Mesenchymal stem cell (in vitro differentiated cells and primary cell): Measurements from ENCODE around the gene TBC1D22A.

ENCODE experiments used
- DNase-seq: peaks from one replicate; pipeline ENCODE4 v3.0.0-alpha.2; 2013
- H2AFZ ChIP-seq: one replicate; pipeline ENCODE4 v1.6.1; 2013; ENCODE audit warnings: low read depth, mild to moderate bottlenecking, control low read depth, inconsistent platforms, low read length, moderate library complexity
- H2AK5ac ChIP-seq: 2 replicates; pipeline ENCODE4 v1.6.1; 2013; ENCODE audit warnings: low read length, moderate library complexity, mild to moderate bottlenecking, inconsistent platforms; ENCODE audit not compliant: severe bottlenecking
- H2BK120ac ChIP-seq: one replicate; pipeline ENCODE4 v1.6.1; 2013; ENCODE audit warnings: low read depth, mild to moderate bottlenecking, inconsistent platforms, low read length, moderate library complexity
- H2BK12ac ChIP-seq, 2 experiments: one replicate each; pipeline ENCODE4 v1.6.1; 2013; ENCODE audit warnings: inconsistent platforms in 2 of 2, low read length in 2 of 2, mild to moderate bottlenecking in 2 of 2, moderate library complexity in 2 of 2, control low read depth in 1 of 2
- H2BK15ac ChIP-seq: one replicate; pipeline ENCODE4 v1.6.1; 2013; ENCODE audit warnings: mild to moderate bottlenecking, low read depth, inconsistent platforms; ENCODE audit not compliant: poor library complexity, severe bottlenecking
- H2BK5ac ChIP-seq: 2 replicates; pipeline ENCODE4 v1.6.1; 2013; ENCODE audit warnings: low read depth, mild to moderate bottlenecking, low read length, control low read depth, inconsistent platforms; ENCODE audit not compliant: poor library complexity, severe bottlenecking
- H3K14ac ChIP-seq, 2 experiments: one replicate each; pipeline ENCODE4 v1.6.1; 2013; ENCODE audit warnings: inconsistent platforms in 2 of 2, low read length in 2 of 2, control low read depth in 1 of 2, mild to moderate bottlenecking in 1 of 2, moderate library complexity in 1 of 2
- H3K18ac ChIP-seq, 2 experiments: one replicate each; pipeline ENCODE4 v1.6.1; 2013; ENCODE audit warnings: inconsistent platforms in 2 of 2, low read length in 2 of 2, control low read depth in 1 of 2, low read depth in 1 of 2, mild to moderate bottlenecking in 1 of 2
- H3K23ac ChIP-seq, 2 experiments: one replicate each; pipeline ENCODE4 v1.6.1; 2013; ENCODE audit warnings: inconsistent platforms in 2 of 2, low read length in 2 of 2, mild to moderate bottlenecking in 2 of 2, moderate library complexity in 2 of 2, control low read depth in 1 of 2
- H3K27ac ChIP-seq: 2 replicates; pipeline ENCODE4 v1.5.1; 2013; ENCODE audit warnings: mild to moderate bottlenecking, moderate library complexity, low read length, control low read depth, inconsistent platforms; ENCODE audit not compliant: poor library complexity, severe bottlenecking
- H3K27me3 ChIP-seq, 2 experiments: 2 replicates each; pipeline versions ENCODE4 v1.6.1 to v1.7.0; 2013; ENCODE audit warnings: low read length in 2 of 2, mild to moderate bottlenecking in 2 of 2, moderate library complexity in 2 of 2, control low read depth in 1 of 2, inconsistent platforms in 1 of 2; ENCODE audit not compliant: control insufficient read depth in 1 of 2, insufficient read depth in 1 of 2
- H3K36me3 ChIP-seq, 2 experiments: 2 replicates each; pipeline versions ENCODE4 v1.6.1 to v1.7.0; 2013; ENCODE audit warnings: low read length in 2 of 2, control low read depth in 1 of 2, inconsistent platforms in 1 of 2, low read depth in 1 of 2, mild to moderate bottlenecking in 1 of 2; ENCODE audit not compliant: insufficient read depth in 2 of 2, control insufficient read depth in 1 of 2
- H3K4ac ChIP-seq, 2 experiments: one replicate each; pipeline ENCODE4 v1.6.1; 2013; ENCODE audit warnings: inconsistent platforms in 2 of 2, low read length in 2 of 2, mild to moderate bottlenecking in 2 of 2, moderate library complexity in 2 of 2, control low read depth in 1 of 2, low read depth in 1 of 2
- H3K4me1 ChIP-seq: 2 replicates; pipeline ENCODE4 v1.6.1; 2013; ENCODE audit warnings: low read depth, low read length, control low read depth; ENCODE audit not compliant: control insufficient read depth, insufficient read depth
- H3K4me2 ChIP-seq: 2 replicates; pipeline ENCODE4 v1.6.1; 2013; ENCODE audit warnings: low read length, mild to moderate bottlenecking, inconsistent platforms; ENCODE audit not compliant: poor library complexity, severe bottlenecking
- H3K4me3 ChIP-seq, 2 experiments: 2 replicates each; pipeline versions ENCODE4 v1.5.1 to v1.7.0; 2013; ENCODE audit warnings: low read length in 2 of 2, mild to moderate bottlenecking in 2 of 2, control low read depth in 1 of 2, low read depth in 1 of 2; ENCODE audit not compliant: insufficient read depth in 1 of 2
- H3K79me1 ChIP-seq: replicated peaks from 2 replicates; pipeline ENCODE4 v1.6.1; 2013; ENCODE audit warnings: mild to moderate bottlenecking, control low read depth, low read length, inconsistent platforms; ENCODE audit not compliant: poor library complexity, severe bottlenecking
- H3K9ac ChIP-seq: 2 replicates; pipeline ENCODE4 v1.7.0; 2013; ENCODE audit warnings: mild to moderate bottlenecking, low read length, moderate library complexity
- H3K9me3 ChIP-seq: 2 replicates; pipeline ENCODE4 v1.7.0; 2013; ENCODE audit warnings: mild to moderate bottlenecking, low read length; ENCODE audit not compliant: control insufficient read depth
- H4K8ac ChIP-seq: one replicate; pipeline ENCODE4 v1.6.1; 2013; ENCODE audit warnings: inconsistent platforms, mild to moderate bottlenecking, low read length, moderate library complexity
- H4K91ac ChIP-seq: one replicate; pipeline ENCODE4 v1.6.1; 2013; ENCODE audit warnings: mild to moderate bottlenecking, low read length, inconsistent platforms
- WGBS: methylation state at CpG from one replicate; pipeline ENCODE4 v1.1.7; 2013; ENCODE audit warnings: mixed read lengths; 5-methylcytosine and 5-hydroxymethylcytosine counted together

TBC1D22A gene

DNA sequence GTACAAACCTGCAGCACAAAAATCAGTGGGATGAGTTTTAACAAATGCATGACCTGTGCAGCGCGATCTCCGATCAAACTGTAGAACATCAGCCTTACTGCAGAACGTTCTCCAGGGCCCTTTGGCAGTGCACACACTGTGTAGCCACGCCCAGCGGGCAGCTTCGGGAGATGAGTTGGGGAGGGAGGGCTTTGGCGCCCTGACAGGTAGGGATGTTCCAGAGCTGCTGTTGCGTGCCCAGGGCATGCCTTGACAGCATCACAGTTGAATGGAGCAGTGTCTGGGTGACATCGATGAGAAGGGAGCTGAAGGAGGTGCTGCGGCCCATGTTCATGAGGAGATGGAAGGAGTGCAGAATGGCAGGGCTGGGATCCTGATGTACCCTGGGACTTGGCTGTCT is 80.2 kb downstream of the TBC1D22A start:
- Histone ChIP-seq H3K9me3 (no peaks in the 10 kb centered on the region), H3K14ac (no peak overlapping the region), H2BK5ac (no peak overlapping the region), H3K36me3 (peaks cover 0 to 5% of the 10 kb centered on the region in 2 experiments), H3K4me1 (peaks cover 12% of the 10 kb centered on the region), H4K91ac (no peak overlapping the region), H3K27me3 (no peaks in the 10 kb centered on the region), H3K27ac (no peak overlapping the region), H2BK120ac (no peak overlapping the region), H2AK5ac (no peak overlapping the region), H3K4me3 (no peak overlapping the region), H3K18ac (no peak overlapping the region), H3K23ac (peak overlapping the region in 1 of 2 experiments; percentile 16), H3K79me1 (peaks cover 25% of the 10 kb centered on the region), H3K9ac (no peak overlapping the region), H2BK15ac (no peak overlapping the region), H3K4me2 (no peak overlapping the region), H4K8ac (no peak overlapping the region), H2BK12ac (no peak overlapping the region), H2AFZ (no peak overlapping the region), H3K4ac (no peak overlapping the region)
- DNase-seq: no peak
- WGBS: 98% methylated on average over 11 of the region's 11 CpGs

DNA sequence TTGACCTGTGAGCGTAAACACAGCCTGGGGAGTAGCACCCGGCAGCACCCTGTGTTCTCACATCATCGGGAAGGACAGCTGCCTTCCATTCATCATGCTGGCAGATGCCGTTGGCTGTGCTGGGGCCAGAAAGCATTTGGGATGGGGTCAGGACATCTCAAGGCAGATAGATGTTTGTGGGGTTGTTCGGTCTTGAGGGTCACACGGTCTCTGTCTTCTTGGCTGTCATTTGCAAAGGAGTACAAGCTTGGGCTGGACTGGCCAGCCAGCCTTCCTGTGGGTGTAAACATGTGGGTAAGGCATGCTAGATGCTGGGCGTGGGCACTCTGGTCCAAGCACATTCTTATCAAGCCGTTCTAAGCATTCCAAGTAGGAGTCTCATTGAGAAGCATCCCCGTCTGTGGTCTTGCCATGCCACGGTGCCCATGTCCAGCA is 81.4 kb downstream of the TBC1D22A start:
- Histone ChIP-seq H2BK15ac (no peak overlapping the region), H3K23ac (no peak overlapping the region), H3K9ac (no peak overlapping the region), H3K4me3 (no peak overlapping the region), H2BK120ac (no peak overlapping the region), H2BK5ac (no peak overlapping the region), H3K27me3 (no peaks in the 10 kb centered on the region), H4K91ac (peak overlapping the region; percentile 34), H3K18ac (no peak overlapping the region), H3K4ac (no peak overlapping the region), H2BK12ac (no peak overlapping the region), H2AFZ (no peak overlapping the region), H4K8ac (no peak overlapping the region), H3K4me1 (peaks cover 16% of the 10 kb centered on the region), H3K14ac (no peak overlapping the region), H3K36me3 (peaks cover 0 to 5% of the 10 kb centered on the region in 2 experiments), H3K27ac (no peak overlapping the region), H3K9me3 (no peaks in the 10 kb centered on the region), H2AK5ac (no peak overlapping the region), H3K4me2 (no peak overlapping the region), H3K79me1 (peaks cover 29% of the 10 kb centered on the region)
- WGBS: 93% methylated on average over 10 of the region's 10 CpGs
- no peak for DNase-seq

DNA sequence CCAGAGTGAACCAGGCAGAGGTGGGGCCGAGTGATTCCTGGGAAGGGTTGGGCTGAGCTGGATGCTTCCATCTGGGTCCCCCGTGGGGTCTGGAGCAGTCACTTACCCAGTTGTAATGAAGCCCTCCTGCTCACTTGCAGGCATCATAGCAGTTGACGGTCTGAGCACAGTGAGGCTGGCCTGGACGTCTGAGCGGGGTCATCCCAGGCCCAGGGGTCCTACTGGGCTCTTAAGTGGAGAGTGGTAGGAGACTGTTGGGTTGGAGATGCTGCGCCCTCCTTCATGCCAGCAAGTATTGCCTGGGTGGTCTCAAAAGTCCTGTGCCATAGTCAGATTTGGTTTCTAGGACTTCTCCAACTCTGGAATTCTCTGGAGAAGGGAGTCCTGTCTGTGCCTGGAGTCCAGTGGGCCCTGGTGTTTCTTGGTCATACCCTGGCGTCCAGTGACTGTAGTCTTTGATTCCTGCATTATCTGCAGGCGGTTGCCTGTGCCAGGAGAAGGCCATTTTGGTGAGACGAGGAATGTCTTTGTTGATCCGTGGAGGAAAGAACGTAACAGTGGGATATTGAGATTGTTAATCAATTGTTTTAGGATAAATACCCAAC is 82.3 kb downstream of the TBC1D22A start:
- Histone ChIP-seq H2BK5ac (no peak overlapping the region), H3K14ac (no peak overlapping the region)

DNA sequence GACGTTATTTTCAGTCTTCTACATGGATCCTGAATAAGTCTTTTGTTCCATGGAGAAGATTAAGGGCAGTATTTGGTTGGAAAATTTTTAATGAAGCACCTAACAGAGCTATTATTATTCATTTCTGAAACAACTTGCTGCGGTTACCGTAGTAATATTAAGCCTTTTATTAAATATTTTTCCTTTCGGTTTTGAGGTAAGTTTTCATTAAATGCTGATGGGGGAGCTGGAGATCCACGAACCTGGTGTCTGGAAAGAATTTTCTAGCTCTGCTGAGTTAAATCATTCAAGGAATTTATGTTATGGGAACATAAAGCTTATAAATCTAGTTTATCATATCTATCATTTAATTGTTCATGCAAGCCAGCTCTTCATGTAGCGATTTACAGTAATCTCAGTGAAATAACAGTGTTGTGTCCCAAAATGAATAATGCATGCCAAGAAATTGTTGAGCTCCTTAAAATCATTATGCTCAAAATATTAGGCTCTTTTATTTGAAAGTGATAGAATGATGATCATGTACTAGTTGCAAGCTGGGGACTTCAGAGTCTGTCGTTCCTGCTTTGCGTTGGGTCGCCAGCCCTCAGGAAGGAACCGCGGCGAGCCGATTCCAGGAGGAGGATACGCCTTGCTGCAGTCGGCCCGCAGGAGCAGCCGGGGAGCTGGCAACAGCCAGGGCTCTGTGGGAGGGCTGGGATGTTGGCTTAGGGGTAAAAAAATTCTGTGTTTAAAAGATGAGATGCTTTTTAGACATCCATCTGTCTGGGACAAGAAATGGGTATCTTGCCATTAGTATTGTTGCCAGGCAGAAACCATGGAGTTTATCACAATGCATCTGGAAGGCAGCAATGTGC is 83.1 kb downstream of the TBC1D22A start:
- Histone ChIP-seq H2BK15ac (no peak overlapping the region), H3K4ac (no peak overlapping the region), H2BK5ac (no peak overlapping the region), H3K36me3 (peaks cover 7 to 11% of the 10 kb centered on the region in 2 experiments), H2BK120ac (no peak overlapping the region), H3K9ac (peak overlapping the region; percentile 85), H3K18ac (no peak overlapping the region), H3K79me1 (peaks cover 41% of the 10 kb centered on the region), H3K27me3 (no peaks in the 10 kb centered on the region), H3K4me3 (peak overlapping the region in 1 of 2 experiments; percentile 72), H4K8ac (no peak overlapping the region), H4K91ac (no peak overlapping the region), H2AK5ac (no peak overlapping the region), H3K23ac (no peak overlapping the region), H3K4me1 (peaks cover 16% of the 10 kb centered on the region), H3K14ac (no peak overlapping the region), H3K9me3 (no peaks in the 10 kb centered on the region), H2BK12ac (no peak overlapping the region), H2AFZ (no peak overlapping the region), H3K4me2 (no peak overlapping the region), H3K27ac (no peak overlapping the region)
- 97% methylated on average over 14 of the region's 17 CpGs for WGBS
- peak; percentile 27 for DNase-seq

More for the DNA sequence above, 82.3 kb downstream of the TBC1D22A start:
- no peak overlapping the region for H3K18ac ChIP-seq
- no peak overlapping the region for H3K27ac ChIP-seq
- H2BK120ac ChIP-seq: no peak overlapping the region
- no peaks in the 10 kb centered on the region for H3K27me3 ChIP-seq
- no peak overlapping the region for H2BK12ac ChIP-seq
- H3K79me1 ChIP-seq: peaks cover 35% of the 10 kb centered on the region
- no peak overlapping the region for H3K23ac ChIP-seq
- 93% methylated on average over 7 of the region's 11 CpGs for WGBS
- H2BK15ac ChIP-seq: no peak overlapping the region
- no peak for DNase-seq
- H3K4me3 ChIP-seq: peak overlapping the region in 1 of 2 experiments; percentile 72
- H4K91ac ChIP-seq: no peak overlapping the region
- H3K36me3 ChIP-seq: peaks cover 5 to 8% of the 10 kb centered on the region in 2 experiments
- peak overlapping the region; percentile 85 for H3K9ac ChIP-seq
- no peak overlapping the region for H4K8ac ChIP-seq
- H2AK5ac ChIP-seq: no peak overlapping the region
- no peak overlapping the region for H3K4me2 ChIP-seq
- H2AFZ ChIP-seq: no peak overlapping the region
- no peaks in the 10 kb centered on the region for H3K9me3 ChIP-seq
- H3K4me1 ChIP-seq: peaks cover 16% of the 10 kb centered on the region
- H3K4ac ChIP-seq: no peak overlapping the region
